ENCODE results near the gene TNFRSF4. TPM values are rescaled to one million over a fixed set of nuclear protein-coding genes. Genes with fewer than 3 reads are reported as not detected.

The TNFRSF4 gene
- total and polyA plus RNA-seq, 2 of the 13 experiments (the other 11 are each of a cell fraction or from before 2014, with no cell fraction given), result not detected

DNA sequence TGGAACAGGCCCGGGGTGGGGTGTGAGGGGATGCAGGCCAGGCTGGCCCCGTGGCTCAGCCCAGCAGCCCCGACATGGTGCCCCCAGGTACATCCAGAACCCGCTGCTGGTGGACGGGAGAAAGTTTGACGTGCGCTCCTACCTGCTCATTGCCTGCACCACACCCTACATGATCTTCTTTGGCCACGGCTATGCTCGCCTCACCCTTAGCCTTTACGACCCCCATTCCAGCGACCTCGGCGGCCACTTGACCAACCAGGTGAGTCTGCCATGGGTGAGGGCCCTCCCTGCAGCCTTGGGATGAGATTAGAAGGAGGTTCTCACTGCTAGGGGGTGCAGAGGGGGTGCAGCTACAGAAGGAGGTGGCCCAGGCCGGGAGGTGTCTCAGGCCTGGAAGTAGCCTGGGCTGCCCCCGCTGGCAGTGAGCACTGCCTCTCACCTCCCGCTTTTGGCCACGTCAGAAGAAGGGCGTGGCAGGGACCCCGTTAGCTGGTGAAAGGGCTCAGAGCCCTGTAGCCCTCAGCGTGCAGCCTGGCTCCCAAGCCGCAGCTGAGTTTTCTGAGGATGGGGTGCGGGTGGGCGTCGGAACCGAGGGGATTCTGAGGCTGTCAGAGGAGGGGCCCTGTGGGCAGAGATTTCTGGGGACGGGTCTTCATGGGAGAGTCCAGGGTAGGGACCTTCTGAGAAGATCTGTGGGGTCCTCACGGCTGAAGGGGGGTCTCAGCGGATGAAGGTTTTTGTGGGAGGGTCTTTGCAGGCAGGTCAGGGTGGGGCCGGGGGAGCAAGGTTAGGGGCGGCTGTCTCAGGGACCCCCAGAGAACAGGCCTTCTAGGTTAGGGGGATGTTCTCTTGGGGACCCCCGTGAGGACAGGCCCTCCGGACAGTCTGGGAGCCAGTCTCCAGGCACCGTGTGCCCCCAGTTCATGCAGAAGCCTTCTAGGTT lies 29.8 kb downstream of the TNFRSF4 start:
- Histone ChIP-seq H3K27me3 (ENCODE audit: control insufficient read depth in 1 of 2, insufficient read depth in 2 of 2, low read length in 2 of 2) (peaks cover 4 to 66% of the 10 kb centered on the region in 2 experiments; a peak in 4 of 5 replicates), H3K4me1 (ENCODE audit: insufficient read depth, low read length) (peaks cover 22% of the 10 kb centered on the region), H3K4me3 (replicated peaks in 1 of 3; ENCODE audit: insufficient read depth in 1 of 3, low read depth in 2 of 3, low read length in 3 of 3) (no peak overlapping the region), H4K20me1 (ENCODE audit: insufficient read depth, low read length) (no peaks in the 10 kb centered on the region), H3K27ac (ENCODE audit: extremely low read length, insufficient read depth, low read length) (no peak overlapping the region), H3K79me2 (ENCODE audit: insufficient read depth, low read length) (no peaks in the 10 kb centered on the region), H2AFZ (ENCODE audit: low read length) (no peak overlapping the region), H3K4me2 (ENCODE audit: low read depth, low read length) (no peak overlapping the region), H3K36me3 (replicated peaks in 1 of 2; ENCODE audit: control insufficient read depth in 1 of 2, insufficient read depth in 2 of 2, low read length in 2 of 2) (no peaks in the 10 kb centered on the region), H3K9ac (ENCODE audit: insufficient read depth, low read depth, low read length) (no peak overlapping the region), H3K9me3 (ENCODE audit: low read length) (no peaks in the 10 kb centered on the region)
- no peak for DNase-seq (ENCODE audit: low spot score)
- POLR2A ChIA-PET, result no interaction called here
- no peak for ATAC-seq
- no peak for FAIRE-seq
- BruUV-seq (replicated peaks), result no TSS peak
- in situ Hi-C loops (cut with HindIII; ENCODE audit: extremely low pct_ligation_motif_present, low pct_unique_long_range_greater_than_20kb), result no loop called here
- TF ChIP-seq RARA (CRISPR knock-in tag; IDR thresholded peaks at IDR 0.05), result no peak
- no peak for TF ChIP-seq ATAD3A (CRISPR knock-in tag; IDR thresholded peaks at IDR 0.05)
- TF ChIP-seq TBP (CRISPR knock-in tag; IDR thresholded peaks at IDR 0.05), result no peak
- TF ChIP-seq TP53 (CRISPR knock-in tag; conservative IDR thresholded peaks at IDR 0.05), result no peak
- no peak for TF ChIP-seq ZNF235 (CRISPR knock-in tag; IDR thresholded peaks at IDR 0.05; ENCODE audit: borderline replicate concordance)
- TF ChIP-seq ZNF276 (CRISPR knock-in tag; IDR thresholded peaks at IDR 0.05; ENCODE audit: low read depth), result no peak
- no peak for TF ChIP-seq BRD4 (CRISPR knock-in tag; IDR thresholded peaks at IDR 0.05)
- no peak for TF ChIP-seq U2AF1 (optimal IDR thresholded peaks at IDR 0.05; ENCODE audit: low read depth, low read length)
- TF ChIP-seq SOX13 (IDR thresholded peaks at IDR 0.05), result no peak
- TF ChIP-seq SOX13 (CRISPR knock-in tag; conservative IDR thresholded peaks at IDR 0.05 in 1 of 2, IDR thresholded peaks at IDR 0.05 in 1 of 2), result no peak
- no peak for TF ChIP-seq BRF2 (CRISPR knock-in tag; IDR thresholded peaks at IDR 0.05)
- no peak for TF ChIP-seq ZNF614 (CRISPR knock-in tag; IDR thresholded peaks at IDR 0.05; ENCODE audit: borderline replicate concordance)
- TF ChIP-seq ZMYM4 (CRISPR knock-in tag; IDR thresholded peaks at IDR 0.05), result no peak
- no peak for TF ChIP-seq AGO2 (optimal IDR thresholded peaks at IDR 0.05; ENCODE audit: low read depth, low read length)
- WGBS (ENCODE audit: low lambda C conversion rate), result 42% methylated on average over 21 of the region's 33 CpGs
- intact Hi-C loops (cut with micrococcal nuclease; ENCODE audit: unreplicated experiment), result no loop called here
- CTCF ChIA-PET (ENCODE audit: low intra/inter-chr PET ratio, low total read pairs), result no interaction called here
